GM12892 (cell line): ENCODE measurements around the gene LAMA3.
A peak's percentile ranks its signal among the peaks of the same experiment; 100 is the strongest.

ENCODE experiments used
- DNase-seq: peaks from one replicate; pipeline ENCODE4 v3.0.0; 2011; ENCODE audit not compliant: insufficient read length
- FAIRE-seq: peaks from 2 replicates; lab custom pipeline; 2011; peaks lifted over from hg19 to GRCh38; lab: Jason Lieb, UNC
- POLR2A ChIP-seq: IDR thresholded peaks from 2 replicates; pipeline ENCODE4 v1.6.1; 2011; ENCODE audit warnings: low read depth, low read length, control low read depth
- POLR2AphosphoS5 ChIP-seq: IDR thresholded peaks from 2 replicates; pipeline ENCODE4 v1.6.1; 2011; ENCODE audit warnings: low read depth, low read length, control low read depth
- TAF1 ChIP-seq: IDR thresholded peaks from 2 replicates; pipeline ENCODE4 v1.6.1; 2011; ENCODE audit warnings: low read depth, mild to moderate bottlenecking, control low read depth, low read length, borderline replicate concordance

Gene LAMA3

GRCh38 chr18:23824240-23824639 lies 135.0 kb downstream of the LAMA3 start:
- FAIRE-seq (no peak), DNase-seq (no peak)
- TF ChIP-seq TAF1 (no peak), POLR2AphosphoS5 (no peak), POLR2A (no peak)

GRCh38 chr18:23824669-23825068 lies 135.4 kb downstream of the LAMA3 start:
- FAIRE-seq (no peak), DNase-seq (no peak)
- TF ChIP-seq POLR2AphosphoS5, result no peak
- TF ChIP-seq POLR2A, result no peak
- TF ChIP-seq TAF1, result no peak

- TF ChIP-seq POLR2A (no peak), POLR2AphosphoS5 (no peak), TAF1 (no peak)
- DNase-seq (no peak), FAIRE-seq (no peak)
Observed at GRCh38 chr18:23825496-23825895, 136.2 kb downstream of the LAMA3 start.

GRCh38 chr18:23825978-23826405 lies 136.7 kb downstream of the LAMA3 start:
- DNase-seq (no peak), FAIRE-seq (no peak)
- TF ChIP-seq POLR2A (no peak), TAF1 (no peak), POLR2AphosphoS5 (no peak)

GRCh38 chr18:23826850-23827620 lies 137.8 kb downstream of the LAMA3 start:
- TF ChIP-seq POLR2A, result no peak
- TF ChIP-seq TAF1, result no peak
- no peak for TF ChIP-seq POLR2AphosphoS5
- DNase-seq, result no peak
- FAIRE-seq, result no peak

GRCh38 chr18:23827681-23828080 lies 138.4 kb downstream of the LAMA3 start:
- TF ChIP-seq POLR2A, result no peak
- no peak for TF ChIP-seq POLR2AphosphoS5
- TF ChIP-seq TAF1, result no peak
- DNase-seq (no peak), FAIRE-seq (no peak)

GRCh38 chr18:23828426-23828825 lies 139.2 kb downstream of the LAMA3 start:
- no peak for DNase-seq
- no peak for TF ChIP-seq TAF1
- TF ChIP-seq POLR2A, result no peak
- peak; percentile 95 for FAIRE-seq

GRCh38 chr18:23832911-23833310 lies 143.7 kb downstream of the LAMA3 start:
- TF ChIP-seq POLR2AphosphoS5, result no peak
- TF ChIP-seq POLR2A, result no peak
- TF ChIP-seq TAF1, result no peak
- DNase-seq, result no peak
- no peak for FAIRE-seq

- no peak for FAIRE-seq
- no peak for DNase-seq
- TF ChIP-seq TAF1 (no peak), POLR2AphosphoS5 (no peak), POLR2A (no peak)
Observed at GRCh38 chr18:23833714-23834113, 144.5 kb downstream of the LAMA3 start.

GRCh38 chr18:23835091-23835490 lies 145.8 kb downstream of the LAMA3 start:
- FAIRE-seq (no peak), DNase-seq (no peak)
- TF ChIP-seq TAF1 (no peak), POLR2AphosphoS5 (no peak), POLR2A (no peak)

GRCh38 chr18:23835506-23835905 lies 146.3 kb downstream of the LAMA3 start:
- DNase-seq (no peak), FAIRE-seq (no peak)

GRCh38 chr18:23837591-23837990 lies 148.3 kb downstream of the LAMA3 start:
- peak; percentile 50 for FAIRE-seq
- no peak for DNase-seq
- TF ChIP-seq POLR2A (no peak), POLR2AphosphoS5 (no peak), TAF1 (no peak)

More at GRCh38 chr18:23835506-23835905, 146.3 kb downstream of the LAMA3 start:
- TF ChIP-seq POLR2A (no peak), POLR2AphosphoS5 (no peak), TAF1 (no peak)
